GM18873 (cell line): ENCODE results near the gene OAS3.
"Not testable (repeated sequence)": the region's sequence is repeated elsewhere in the genome, so short reads cannot be mapped to it uniquely, and the experiment has no call there.

Experiments
- ATAC-seq: cut with Tn5 transposase; IDR thresholded peaks from one replicate; pipeline ENCODE4 v1.9.1; 2021; ENCODE audit warnings: mild to moderate bottlenecking, moderate library complexity, moderate number of reproducible peaks; ENCODE audit not compliant: unreplicated experiment, low FRiP score

The OAS3 gene

DNA sequence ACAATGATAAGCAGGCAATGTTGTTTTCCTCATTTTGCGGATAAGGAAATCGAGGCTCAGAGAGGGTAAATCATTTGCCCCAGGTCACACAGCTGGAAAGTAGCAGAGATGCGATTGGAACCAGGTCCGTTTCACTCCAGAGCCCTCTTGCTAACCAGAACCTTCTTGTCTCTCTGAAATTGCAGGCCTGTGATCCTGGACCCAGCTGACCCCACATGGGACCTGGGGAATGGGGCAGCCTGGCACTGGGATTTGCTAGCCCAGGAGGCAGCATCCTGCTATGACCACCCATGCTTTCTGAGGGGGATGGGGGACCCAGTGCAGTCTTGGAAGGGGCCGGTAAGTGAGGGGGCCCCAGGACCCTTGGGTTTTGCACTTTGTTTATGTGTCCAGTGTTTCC, 9.5 kb downstream of the OAS3 start:
- no peak for ATAC-seq

DNA sequence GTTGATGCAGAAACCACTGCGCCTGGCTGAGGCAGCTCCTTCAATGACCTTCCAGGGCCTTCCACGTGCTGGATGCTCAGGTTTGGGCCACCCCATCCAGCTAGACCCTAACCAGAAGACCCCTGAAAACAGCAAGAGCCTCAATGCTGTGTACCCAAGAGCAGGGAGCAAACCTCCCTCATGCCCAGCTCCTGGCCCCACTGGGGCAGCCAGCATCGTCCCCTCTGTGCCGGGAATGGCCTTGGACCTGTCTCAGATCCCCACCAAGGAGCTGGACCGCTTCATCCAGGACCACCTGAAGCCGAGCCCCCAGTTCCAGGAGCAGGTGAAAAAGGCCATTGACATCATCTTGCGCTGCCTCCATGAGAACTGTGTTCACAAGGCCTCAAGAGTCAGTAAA, 10.5 kb downstream of the OAS3 start:
- ATAC-seq = no peak

DNA sequence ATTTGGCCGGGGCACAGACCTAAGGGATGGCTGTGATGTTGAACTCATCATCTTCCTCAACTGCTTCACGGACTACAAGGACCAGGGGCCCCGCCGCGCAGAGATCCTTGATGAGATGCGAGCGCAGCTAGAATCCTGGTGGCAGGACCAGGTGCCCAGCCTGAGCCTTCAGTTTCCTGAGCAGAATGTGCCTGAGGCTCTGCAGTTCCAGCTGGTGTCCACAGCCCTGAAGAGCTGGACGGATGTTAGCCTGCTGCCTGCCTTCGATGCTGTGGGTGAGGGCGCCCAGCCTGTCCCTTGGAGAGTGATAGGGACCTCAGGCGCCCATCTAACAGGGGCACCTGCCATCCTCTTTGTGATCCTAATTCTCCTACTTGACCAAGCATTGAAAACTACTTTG, 12.4 kb downstream of the OAS3 start:
- no peak for ATAC-seq

- ATAC-seq = not testable (repeated sequence)
Observed at GRCh38 chr12:112957125-112957524, 18.9 kb downstream of the OAS3 start.

DNA sequence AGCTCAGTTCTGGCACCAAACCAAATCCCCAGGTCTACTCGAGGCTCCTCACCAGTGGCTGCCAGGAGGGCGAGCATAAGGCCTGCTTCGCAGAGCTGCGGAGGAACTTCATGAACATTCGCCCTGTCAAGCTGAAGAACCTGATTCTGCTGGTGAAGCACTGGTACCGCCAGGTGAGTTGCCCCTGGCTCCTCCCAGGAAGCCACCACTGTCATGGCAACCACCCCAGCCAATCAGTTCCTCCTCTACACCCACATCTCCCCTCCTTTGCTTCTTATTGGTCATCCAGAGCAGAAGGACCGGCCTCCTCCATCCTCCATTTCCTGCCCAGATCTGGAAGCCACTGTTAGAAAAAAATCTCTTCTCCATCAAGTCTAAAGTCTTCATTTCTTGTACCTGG, 22.8 kb downstream of the OAS3 start:
- ATAC-seq = no peak

DNA sequence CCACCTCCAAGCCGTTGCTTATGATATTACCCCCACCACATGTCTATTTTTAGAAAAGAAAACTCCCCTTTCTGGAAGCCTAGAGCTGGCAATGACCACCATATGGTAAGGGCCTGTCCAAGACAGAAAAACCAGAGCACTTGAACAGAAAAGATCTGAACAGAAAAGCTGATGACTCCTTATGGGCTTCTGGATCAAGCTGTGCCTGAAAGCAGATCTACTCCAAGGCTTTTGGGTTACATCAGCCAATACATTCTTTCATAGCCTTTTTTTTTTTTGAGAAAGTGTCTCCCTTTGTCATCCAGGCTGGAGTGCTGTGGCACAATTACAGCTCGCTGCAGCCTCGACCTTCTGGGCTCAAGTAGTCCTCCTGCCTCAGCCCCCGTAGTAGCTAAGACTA, 23.3 kb downstream of the OAS3 start:
- no peak for ATAC-seq

- no peak for ATAC-seq
Observed at GRCh38 chr12:112962561-112962960, 24.3 kb downstream of the OAS3 start.

GRCh38 chr12:112963227-112963861, 25.1 kb downstream of the OAS3 start:
- ATAC-seq = no peak

DNA sequence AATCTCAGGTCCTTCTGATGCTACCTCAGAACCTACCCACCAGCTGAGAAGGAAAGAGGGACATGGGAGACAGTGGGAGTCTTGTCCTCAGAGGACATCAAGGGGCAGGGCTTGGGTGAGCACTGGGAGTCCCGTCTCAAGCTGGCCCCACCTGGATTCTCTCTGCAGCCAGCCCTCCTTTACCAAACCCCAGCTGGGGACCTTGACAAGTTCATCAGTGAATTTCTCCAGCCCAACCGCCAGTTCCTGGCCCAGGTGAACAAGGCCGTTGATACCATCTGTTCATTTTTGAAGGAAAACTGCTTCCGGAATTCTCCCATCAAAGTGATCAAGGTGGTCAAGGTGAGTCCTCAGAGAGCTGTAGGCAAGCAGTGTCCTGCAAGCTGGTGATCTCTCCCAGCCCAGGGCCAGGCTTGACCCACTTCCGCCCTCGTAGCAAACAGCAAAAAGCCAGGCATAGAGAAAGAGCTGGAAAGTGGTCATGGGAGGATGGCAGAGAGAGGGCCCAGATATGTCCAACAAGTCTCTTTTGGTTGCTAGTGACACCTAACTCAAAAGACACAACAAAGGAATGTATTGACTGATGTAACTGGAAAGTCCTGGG, 25.9 kb downstream of the OAS3 start:
- ATAC-seq = no peak

DNA sequence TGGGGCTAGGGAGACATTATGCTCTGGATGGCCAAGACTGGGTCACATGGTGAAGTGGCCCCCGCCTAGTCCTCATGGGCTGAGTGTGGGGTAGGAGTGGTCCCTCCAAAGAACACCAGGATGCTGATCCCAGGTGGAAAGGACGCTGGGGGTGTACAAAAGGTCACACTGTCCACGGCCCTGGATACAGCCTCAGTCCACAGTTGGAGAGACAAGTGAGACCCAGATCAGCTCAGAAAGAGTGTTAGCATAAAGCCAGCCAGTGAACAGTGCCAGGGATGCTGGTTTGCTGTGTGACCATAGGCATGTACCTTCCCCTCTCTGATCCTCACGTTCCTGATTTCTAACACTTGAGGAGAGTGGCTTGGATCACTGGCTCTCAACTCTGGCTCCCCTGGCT, 26.6 kb downstream of the OAS3 start:
- no peak for ATAC-seq

DNA sequence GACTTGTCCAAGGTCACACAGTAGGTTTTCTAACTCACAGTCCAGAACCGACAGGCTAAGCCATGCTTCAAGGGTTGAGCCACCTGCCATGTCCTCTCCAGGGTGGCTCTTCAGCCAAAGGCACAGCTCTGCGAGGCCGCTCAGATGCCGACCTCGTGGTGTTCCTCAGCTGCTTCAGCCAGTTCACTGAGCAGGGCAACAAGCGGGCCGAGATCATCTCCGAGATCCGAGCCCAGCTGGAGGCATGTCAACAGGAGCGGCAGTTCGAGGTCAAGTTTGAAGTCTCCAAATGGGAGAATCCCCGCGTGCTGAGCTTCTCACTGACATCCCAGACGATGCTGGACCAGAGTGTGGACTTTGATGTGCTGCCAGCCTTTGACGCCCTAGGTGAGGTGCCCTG, 27.4 kb downstream of the OAS3 start:
- ATAC-seq = no peak

GRCh38 chr12:112967306-112967705, 29.0 kb downstream of the OAS3 start:
- ATAC-seq = no peak

DNA sequence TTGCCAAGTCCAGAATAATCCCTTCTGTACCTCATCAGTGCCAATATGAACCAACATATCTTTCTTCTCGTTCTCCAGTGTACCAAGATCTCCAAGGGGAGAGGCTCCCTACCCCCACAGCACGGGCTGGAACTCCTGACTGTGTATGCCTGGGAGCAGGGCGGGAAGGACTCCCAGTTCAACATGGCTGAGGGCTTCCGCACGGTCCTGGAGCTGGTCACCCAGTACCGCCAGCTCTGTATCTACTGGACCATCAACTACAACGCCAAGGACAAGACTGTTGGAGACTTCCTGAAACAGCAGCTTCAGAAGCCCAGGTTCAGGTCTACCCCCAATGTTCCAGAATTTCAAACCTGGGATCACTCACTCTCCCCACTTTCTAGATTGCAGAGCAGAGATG, 29.6 kb downstream of the OAS3 start:
- ATAC-seq = no peak

GRCh38 chr12:112969547-112970306, 31.5 kb downstream of the OAS3 start:
- no peak for ATAC-seq

DNA sequence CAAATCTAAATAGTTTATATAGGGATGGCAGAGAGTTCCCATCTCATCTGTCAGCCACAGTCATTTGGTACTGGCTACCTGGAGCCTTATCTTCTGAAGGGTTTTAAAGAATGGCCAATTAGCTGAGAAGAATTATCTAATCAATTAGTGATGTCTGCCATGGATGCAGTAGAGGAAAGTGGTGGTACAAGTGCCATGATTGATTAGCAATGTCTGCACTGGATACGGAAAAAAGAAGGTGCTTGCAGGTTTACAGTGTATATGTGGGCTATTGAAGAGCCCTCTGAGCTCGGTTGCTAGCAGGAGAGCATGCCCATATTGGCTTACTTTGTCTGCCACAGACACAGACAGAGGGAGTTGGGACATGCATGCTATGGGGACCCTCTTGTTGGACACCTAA, 32.1 kb downstream of the OAS3 start:
- ATAC-seq = no peak

- no peak for ATAC-seq
Observed at GRCh38 chr12:112971248-112971647, 33.0 kb downstream of the OAS3 start.

DNA sequence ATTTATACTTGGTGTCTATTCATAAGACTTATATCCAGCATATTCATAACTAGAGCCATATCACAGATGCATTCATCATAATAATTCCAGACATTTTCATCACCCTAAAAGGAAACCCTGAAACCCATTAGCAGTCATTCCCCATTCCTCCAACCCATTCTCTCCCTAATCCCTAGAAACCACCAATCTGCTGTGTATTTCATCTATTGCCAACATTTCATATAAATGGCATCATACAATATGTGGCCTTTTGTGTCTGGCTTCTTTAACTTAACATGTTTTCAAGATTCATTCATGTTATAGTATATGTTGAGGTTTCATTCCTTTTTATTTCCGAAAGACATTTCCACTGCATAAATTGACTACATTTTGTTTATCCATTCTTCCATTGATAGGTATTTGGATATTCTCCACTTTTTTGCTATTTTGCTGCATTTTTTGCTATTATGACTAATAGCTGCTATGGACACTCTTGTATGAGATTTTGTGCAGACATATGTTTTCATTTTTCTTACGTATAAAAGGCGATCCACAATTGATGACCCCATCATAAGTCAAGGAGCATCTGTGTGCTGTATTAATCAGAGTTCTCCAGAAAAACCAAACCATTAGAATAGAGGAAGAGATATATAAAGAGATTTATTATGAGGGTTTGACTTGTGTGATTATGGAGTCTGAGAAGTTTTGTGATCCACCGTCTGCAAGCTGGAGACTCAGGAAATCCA, 34.9 kb downstream of the OAS3 start:
- no peak for ATAC-seq

GRCh38 chr12:112973818-112974231, 35.6 kb downstream of the OAS3 start:
- no peak for ATAC-seq

GRCh38 chr12:112974904-112975303, 36.6 kb downstream of the OAS3 start:
- ATAC-seq = no peak

- ATAC-seq = no peak
Observed at GRCh38 chr12:112977139-112977538, 38.9 kb downstream of the OAS3 start.

GRCh38 chr12:112977641-112978040, 39.4 kb downstream of the OAS3 start:
- ATAC-seq = no peak
